SK-N-SH (cell line): ENCODE data around the gene CERS6.

Source experiments
- CTCF ChIP-seq: fragments of 200-600 bp; sonication (generic); IDR thresholded peaks from 2 replicates; pipeline ENCODE4 v1.6.1; 2017; ENCODE audit warnings: antibody characterized with exemption, mild to moderate bottlenecking, moderate library complexity
- POLR2AphosphoS5 ChIP-seq: IDR thresholded peaks from 2 replicates; pipeline ENCODE4 v1.6.1; 2012; ENCODE audit warnings: low read depth, low read length
- RAD21 ChIP-seq: IDR thresholded peaks from 2 replicates; pipeline ENCODE4 v1.6.1; 2012; ENCODE audit warnings: mild to moderate bottlenecking, low read length
- YY1 ChIP-seq: IDR thresholded peaks from 2 replicates; pipeline ENCODE4 v1.4.0; 2012; ENCODE audit warnings: low read depth, mild to moderate bottlenecking

- TF ChIP-seq YY1 (no peak), RAD21 (no peak), CTCF (no peak), POLR2AphosphoS5 (no peak)
Observed at GRCh38 chr2:168608796-168609195, 152.7 kb downstream of the CERS6 start.
